DMS53 treated with DMSO at 0.1 percent for 48 hours (cell line): ENCODE results near the gene ADGRL1.

Source experiments
- DNase-seq: peaks from one replicate; lab custom pipeline; 2025; ENCODE audit not compliant: unreplicated experiment; lab: John Stamatoyannopoulos, UW

ADGRL1 gene

DNA sequence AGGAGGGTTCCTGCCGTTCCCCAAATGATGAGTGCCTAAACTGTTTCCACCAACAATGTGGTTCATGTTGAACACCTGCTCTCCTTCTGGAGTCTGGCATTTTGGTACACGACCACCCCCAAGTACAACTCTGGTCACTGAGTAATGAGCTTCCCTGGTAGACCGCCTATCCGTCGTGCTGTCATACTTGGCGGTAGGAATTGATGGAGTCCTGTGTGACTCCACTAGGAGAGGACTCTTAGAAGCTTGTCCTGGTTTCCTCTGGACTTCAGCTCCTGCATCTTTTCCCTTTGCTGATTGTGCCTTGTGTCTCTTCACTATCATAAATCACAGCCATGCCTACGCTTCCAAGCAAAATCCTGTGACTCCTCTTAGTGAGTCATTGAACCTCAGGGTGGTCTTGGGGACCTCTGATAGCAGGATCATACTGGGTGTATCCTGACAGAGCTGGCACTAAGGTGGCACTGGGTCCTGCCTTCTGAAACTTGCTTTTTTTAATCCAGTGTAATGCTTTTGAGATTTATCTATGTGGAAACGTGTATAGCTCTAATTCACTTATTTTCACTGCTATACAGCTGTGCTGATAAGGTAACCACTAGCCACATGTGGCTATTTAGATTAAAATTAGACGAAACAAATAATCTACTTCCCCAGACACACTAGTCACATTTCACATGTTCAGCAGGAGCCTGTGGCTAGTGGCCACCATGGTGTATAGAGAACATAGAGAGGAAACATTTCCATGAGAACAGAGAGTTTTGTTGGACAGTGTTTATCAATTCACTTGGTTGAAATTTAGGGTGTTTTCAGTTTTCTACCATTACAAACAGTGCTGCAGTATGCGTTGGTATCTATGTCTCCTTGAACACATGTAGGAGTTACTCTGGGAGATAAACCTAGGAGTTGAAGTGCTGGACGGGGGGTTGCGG, 63.4 kb downstream of the ADGRL1 start:
- no peak for DNase-seq

DNA sequence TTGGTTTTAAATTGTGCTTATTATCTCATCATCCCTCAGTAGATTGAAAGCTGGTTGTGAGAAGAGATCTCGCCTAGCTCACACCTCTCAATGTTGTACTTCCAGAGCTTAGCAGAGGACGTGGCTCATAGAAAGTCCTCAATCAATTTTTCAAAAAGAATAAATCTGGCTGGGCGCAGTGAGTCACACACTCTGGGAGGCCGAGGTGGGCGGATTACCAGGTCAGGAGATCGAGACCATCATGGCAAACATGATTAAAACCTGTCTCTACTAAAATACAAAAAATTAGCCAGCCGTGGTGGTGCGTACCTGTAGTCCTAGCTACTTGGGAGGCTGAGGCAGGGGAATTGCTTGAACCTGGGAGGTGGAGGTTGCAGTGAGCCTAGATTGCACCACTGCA, 64.9 kb downstream of the ADGRL1 start:
- no peak for DNase-seq

DNA sequence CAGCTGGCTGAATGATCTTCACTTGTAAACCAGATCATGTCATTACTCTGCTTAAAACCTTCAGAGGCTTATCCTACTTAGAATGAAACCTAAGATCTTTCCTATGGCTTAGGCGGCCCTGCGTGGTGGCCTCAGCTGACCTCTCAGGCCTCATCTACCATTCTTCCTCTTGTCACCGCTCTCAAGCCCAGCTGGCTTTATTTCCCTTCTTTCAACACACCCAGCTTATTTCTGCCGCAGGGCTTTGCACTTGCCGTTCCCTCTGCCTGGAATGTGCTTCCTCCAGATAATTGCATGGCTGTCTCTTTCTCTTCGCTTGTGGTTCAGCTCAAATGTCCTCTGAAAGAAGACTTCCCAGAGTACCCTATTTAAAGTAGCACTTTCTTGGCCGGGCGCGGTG, 66.0 kb downstream of the ADGRL1 start:
- no peak for DNase-seq

DNA sequence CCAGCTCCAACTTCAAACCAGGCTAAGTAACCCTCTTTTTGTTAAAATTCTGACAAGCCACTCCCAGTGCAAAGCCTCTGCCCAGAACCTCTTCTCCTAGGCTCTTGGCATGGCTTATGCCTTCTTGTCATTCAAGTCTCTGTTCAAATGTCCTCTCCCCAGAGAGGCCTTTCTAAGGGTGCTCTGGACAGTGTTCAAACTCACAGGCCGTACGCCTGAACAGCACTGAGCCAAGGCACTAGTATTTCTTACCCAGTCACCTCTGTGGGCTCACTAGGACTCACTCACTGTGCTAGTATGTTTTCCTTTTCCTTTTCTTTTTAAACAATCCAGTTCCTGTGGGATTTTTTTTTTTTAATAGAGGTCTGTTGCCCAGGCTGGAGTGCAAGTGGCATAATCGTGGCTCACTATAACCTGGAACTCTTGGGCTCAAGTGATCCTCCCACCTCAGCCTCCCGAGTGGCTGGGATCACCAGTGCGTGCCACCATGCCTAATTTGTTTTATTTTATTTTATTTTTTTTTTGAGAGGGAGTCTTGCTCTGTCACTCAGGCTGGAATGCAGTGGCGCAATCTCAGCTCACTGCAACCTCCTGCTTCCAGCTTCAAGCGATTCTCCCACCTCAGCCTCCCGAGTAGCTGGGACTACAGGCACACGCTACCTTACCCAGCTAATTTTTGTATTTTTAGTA, 67.2 kb downstream of the ADGRL1 start:
- DNase-seq: no peak

DNA sequence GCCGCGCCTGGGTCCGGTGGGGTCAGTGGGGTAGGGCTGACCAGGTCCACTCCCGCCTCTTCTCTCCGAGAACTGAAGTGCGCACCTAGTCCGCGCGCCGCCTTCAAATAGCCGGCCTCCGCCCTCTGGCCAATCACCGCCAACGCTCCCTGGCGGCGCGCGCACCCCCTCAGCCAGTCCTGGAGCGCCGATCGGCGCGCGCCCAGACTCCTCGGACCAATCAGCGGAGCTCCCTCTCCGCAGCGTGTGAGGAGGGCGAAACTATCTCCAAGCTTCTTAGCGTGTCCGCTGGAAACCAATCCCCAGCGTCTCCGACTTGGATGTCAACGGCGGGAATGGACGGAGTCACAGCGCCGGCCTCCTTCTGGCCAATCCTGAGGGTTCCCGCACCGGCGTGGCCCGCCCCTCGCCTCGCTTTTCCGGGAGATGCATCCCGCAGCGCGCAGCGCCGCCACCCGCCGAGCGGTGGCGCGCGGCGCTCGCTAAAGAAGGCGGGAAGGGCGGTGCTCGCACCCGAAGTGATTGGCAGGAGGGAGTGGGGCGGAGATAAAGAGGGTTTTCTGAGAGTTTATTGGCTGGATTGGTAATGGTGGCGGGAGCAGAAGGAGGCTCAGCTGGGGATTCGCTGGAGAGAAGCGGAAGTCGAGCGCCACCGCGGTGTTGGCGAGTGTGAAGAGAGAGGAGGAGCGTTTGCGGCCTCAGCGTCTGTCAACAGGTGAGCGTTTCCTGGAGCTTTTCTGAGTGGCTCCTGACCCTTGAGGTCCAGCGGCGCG, 69.3 kb downstream of the ADGRL1 start, which contains the start of gene ASF1B:
Gene ASF1B (minus strand): TSS at position 81 of the 773 bp plus-strand sequence. CDS start 133 bp downstream, outside the sequence.
- peak; percentile 98 for DNase-seq

DNA sequence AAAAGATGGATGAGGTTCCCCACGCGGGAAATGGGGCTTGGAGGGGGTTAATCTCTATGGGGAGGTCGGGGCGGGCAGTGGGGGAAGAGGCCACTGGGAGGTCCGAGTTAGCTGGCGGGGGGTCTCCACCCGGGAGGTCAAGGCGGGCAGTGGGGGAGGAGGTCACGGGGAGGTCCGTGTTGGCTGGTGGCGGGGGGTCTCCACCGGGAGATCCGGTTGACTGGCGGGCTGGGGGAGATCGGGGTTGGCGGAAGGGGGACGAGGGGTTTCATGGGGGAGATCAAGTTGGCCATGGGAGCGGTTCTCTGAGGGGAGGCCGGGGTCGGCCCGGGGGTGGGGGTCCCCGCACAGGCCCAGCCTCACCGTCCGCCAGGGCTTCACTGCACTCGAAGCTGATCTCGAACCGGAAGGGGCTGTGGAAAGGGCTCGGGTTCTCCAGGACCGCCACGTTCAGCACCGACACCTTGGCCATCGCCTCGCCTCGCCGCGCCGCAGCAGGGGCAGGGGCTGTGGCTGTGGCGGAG, 69.9 kb downstream of the ADGRL1 start:
- no peak for DNase-seq

DNA sequence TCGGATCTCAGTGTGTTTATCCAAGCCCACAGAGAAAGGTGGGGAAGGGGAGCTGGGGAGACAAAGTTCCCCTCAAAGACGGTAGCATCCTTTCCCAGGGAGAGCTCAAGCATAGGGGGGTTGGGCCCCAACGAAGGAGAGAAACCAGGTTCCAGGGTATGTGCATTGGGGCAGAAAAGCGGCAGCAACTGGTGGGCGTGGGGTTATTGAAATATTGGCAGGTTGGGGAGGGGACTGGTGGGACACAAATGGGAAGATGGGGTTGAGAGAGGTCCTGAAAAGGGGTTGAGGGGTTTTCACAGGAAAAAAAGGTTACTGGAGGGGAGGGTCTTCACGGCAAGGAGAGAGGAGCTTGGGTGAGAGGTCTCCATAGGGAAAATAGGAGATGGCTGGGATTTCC, 70.6 kb downstream of the ADGRL1 start:
- DNase-seq: no peak

DNA sequence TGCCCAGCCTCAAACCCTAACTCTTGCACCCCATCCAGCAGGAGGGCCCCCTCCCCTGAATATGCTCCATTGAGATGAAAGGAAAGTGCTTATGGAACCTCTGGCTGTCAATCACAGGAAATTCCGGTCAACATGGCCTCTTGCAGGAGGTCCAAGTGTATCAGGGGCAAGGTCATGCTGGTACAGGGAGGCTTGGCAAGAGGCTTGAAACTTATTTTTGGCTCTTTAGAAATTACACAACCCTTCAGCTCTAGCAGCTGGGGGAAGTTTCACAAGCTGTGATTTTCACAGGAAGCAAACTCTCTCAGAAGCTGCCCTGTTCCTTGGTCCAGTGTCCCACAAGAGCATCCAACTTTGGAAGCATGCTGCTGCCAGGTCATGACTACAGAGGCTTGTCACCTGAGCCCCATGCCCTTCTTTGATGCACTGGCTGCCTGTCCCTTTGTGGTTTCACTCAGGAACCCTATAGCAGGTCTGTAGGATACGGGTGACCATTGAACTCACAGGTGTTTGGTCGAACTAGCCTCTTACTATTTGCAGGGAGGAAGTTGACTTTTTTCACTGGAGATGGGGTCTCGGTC, 78.0 kb downstream of the ADGRL1 start:
- no peak for DNase-seq

DNA sequence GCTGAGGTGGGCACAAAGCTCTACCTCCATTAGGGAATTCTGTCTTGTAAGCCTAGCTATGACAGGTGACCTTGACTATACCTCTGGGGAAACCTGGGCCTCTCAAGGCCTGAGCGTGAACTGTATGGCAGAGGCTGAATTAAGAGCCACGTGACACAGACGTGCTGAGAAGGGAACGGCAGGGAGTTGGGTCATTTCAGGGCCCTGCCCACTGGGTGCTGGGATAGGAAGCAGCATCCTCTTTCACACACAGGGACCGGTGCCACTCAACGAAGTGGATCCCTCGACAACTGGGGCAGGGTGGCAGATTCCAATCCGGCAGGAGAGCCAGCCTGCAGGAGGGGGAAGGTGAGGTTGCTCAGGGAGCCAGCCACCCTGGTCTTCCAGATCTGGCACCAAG, 78.8 kb downstream of the ADGRL1 start:
- no peak for DNase-seq

DNA sequence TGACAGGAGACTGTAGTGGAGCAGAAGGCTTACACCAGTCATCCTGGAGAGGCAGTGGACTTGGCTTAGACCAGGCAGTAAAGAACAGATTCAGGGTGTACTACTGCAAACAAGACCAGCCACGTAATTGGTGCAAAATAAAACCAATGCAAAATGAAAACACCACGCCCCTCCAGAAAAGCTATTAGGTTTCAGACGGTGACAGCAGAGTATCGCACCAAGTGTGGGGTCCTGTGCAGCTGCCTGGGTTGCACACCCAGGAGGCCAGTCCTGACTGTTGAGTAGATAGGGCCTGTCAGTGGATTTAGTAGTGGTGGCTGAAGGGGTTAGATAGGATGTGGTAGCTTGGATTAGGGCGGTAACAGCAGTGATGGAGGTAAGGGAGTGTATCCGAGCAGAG, 83.0 kb downstream of the ADGRL1 start:
- no peak for DNase-seq

DNA sequence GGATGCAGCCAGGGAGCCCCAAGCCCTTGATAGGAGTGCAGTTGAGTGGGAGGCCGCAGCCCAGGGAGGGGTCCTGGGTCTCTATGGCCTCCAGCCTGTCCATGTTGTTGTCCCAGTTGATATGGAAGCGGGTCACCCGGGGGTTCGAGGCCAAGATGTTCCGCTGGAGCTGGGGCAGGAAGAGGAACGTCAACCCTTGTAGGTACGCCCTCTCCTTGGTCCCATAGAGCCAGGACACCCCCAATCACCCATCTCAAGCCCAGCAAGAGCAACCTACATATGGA, 85.5 kb downstream of the ADGRL1 start:
- no peak for DNase-seq

DNA sequence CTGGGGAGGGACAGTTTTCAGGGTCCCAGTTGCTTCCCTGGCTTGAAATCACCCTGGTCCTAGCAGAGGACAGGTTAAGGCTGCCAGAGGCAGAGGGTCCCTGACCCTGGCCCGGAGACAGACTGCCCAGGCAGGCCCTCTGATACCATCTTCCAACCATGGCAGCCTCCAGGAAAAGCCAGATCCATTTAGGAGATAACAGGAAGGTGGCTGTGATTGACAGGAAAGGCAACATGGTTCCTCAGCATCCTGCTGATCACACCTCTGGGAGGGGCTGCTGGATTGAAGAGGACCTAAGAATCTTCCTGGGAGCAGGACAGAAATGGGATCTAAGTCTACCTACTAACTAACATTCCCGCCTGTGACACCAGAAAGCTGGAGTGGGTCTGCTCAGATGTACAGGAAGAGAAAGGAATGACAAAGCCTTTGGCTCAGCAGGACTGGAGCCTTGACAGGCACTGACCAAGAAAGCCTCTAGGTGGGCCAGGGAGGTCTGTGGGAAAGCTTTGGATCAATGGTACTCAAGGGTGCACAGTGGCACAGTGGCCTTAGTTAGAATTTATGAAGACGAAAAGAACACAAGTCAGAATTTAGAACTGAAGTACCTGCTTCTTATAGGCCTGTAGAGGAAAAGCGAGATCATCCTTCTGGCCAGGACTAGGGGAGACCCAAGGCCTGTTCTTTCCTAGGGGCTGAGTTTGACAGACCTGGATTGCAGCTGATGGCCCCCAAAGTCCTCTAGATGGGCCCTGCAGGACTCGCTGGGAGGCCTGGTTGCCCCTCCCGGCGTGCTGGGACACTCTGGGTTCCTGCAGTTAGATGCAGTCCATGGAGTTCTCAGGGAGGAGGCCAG, 86.1 kb downstream of the ADGRL1 start:
- DNase-seq: no peak

DNA sequence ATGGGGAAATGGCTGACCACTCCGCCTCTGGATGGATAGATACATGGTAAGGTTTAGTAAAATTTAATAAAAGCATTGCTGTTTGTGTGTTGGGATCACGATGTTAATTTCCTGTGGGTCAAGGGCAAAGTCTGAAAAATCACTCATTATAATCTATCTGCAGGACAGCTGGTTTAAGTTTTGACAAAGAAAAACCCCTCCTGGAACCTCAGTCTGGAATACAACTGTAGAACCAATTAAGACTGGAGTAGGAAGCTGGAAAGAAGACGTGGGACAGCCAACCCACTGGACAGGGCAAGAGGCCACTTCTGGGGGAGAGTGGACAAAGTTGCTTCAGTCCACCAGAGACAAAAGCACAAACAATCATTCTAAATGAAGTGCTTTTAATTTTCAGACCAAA, 86.8 kb downstream of the ADGRL1 start:
- no peak for DNase-seq

DNA sequence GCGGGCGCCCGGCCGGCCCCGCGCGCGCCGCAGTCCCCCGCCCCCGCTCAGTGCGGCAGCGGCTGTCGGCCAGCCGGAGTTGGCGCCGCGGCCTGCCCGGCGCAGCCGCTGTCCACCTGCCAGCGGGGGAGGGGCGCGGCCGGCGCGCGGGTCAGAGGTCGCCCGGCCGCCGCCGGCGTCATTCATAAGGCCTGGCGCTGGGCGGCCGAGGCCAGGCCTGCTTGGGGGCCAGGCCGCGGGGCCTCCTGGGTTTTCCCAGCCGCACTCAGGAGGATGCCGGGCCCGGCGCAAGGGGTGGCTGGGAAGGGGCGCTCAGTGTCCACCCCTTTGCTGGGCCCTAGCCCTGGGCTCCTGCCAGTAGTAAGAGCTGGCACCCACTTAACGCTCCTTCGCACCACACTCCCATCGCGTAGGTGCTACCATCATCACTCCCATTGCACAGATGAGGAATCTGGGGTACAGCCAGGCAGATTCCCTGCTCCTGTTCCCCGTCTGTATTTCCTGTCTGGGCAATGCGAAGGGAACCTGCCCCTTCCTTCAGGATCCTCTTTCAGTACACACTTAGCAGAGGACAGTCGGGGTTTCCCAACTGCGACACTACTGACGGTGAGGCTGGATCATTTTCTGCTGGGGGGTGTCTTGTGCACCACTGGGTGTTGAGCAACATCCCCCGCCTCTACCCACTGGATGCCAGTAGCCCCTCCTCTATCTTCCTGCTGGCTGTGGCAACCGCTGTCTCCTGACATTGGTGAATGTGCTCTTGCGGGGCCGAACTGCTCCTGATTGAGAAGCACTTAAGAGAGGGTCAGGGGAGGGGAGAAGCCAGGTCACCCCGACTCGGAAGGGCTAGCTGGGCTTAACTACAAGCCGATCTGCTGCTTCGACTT, 87.6 kb downstream of the ADGRL1 start:
- DNase-seq: peak; percentile 21

DNA sequence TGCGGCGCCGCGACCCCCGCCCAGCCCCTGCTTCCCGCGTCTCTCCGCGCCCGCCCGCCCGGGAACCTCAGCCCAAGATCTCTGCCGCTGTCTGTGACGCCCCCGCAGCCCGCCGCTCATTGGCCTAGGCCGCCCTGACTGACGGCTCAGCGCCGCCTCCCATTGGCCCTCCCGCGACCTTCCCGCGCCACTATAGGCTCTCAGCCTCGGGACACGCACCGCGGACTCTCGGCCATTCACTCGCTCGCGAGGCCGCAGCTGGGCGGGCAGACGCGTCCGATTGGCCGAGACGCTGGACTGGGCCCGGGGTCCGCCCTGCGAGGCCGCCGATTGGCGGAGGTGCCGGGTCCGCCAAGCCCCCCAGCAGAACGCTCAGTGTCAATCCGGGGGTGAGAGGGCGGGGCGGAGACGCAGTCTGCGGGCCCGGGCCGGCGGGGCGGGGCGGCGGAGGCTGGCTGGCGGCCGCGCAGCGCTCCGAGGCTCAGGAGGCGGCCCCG, 88.3 kb downstream of the ADGRL1 start, which contains the start of gene PRKACA:
Gene PRKACA (minus strand): TSS at position 95 of the 497 bp plus-strand sequence. CDS start 215 bp downstream, outside the sequence.
- peak; percentile 92 for DNase-seq

DNA sequence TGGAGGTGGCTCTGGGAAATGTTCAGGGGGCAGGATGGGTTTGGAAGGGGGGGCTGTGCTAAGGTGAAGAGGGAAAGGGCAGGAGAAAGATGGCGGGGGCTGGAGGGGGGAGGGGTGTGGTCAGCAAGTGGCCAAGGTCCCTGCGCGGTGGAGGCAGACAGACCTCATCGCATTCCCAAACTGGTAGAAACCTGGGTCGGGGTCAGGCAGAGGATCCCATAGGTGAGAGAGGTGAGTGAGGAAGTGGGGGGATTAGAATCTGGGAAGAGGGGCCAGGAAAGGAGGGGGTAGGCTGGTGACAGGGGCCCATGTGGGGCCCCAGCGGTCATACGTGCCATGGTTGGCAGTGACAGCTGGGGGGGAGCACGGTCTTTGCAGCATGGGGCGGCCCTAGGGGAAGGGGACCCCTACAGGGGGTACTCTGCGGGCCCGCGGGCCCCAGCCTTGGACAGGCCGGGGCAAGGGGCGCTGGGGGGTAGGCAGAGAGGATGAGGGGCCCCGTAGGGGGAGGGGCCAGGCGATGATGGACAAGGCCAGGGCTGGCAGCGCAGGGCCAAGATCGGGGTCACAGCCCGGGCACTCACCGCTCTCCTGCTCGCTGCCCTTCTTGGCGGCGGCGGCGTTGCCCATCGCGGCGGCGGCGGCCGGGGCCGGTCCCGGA, 88.9 kb downstream of the ADGRL1 start:
- DNase-seq: no peak

DNA sequence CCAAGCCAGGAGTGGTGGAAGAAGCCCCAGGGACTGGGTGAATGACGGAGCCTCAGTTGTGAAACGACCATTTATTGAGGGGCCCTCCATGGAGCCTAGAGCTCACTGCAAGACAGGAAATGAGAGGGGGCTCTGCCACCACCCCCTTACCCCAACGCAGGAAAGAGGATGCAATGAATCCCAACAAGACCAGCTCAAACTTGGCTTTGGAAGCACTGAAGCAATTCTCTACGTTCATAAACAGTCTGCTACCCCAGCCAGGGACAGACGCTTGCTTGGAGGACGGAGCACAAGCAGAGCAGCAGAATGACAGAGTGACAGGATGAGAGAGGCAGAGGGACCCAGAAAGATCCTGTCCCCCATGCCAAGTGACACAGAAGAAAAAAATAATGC, 89.4 kb downstream of the ADGRL1 start:
- no peak for DNase-seq

DNA sequence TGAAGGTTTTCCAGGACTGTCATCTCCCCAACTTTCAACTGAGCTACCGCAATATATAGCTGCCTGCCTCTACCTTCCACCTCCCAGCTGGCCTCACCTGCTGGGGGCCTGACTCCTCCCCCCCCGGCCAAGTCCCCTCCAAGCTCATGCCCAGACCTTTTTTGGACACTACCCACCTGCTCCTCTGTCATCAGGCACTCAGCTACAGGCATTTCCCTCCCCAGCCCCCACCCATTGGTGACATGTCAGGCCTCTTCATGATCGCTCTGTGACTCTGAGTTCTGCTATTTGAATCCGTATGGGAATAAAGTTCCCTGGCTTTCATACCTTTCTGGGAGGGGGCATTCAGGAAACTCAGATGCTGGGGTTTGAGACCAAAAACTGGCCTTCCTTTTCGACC, 90.2 kb downstream of the ADGRL1 start:
- DNase-seq: no peak
